ENCODE measurements around the gene PRR3.
"Not testable (repeated sequence)": the region's sequence is repeated elsewhere in the genome, so short reads cannot be mapped to it uniquely, and the experiment has no call there.

The PRR3 gene

DNA sequence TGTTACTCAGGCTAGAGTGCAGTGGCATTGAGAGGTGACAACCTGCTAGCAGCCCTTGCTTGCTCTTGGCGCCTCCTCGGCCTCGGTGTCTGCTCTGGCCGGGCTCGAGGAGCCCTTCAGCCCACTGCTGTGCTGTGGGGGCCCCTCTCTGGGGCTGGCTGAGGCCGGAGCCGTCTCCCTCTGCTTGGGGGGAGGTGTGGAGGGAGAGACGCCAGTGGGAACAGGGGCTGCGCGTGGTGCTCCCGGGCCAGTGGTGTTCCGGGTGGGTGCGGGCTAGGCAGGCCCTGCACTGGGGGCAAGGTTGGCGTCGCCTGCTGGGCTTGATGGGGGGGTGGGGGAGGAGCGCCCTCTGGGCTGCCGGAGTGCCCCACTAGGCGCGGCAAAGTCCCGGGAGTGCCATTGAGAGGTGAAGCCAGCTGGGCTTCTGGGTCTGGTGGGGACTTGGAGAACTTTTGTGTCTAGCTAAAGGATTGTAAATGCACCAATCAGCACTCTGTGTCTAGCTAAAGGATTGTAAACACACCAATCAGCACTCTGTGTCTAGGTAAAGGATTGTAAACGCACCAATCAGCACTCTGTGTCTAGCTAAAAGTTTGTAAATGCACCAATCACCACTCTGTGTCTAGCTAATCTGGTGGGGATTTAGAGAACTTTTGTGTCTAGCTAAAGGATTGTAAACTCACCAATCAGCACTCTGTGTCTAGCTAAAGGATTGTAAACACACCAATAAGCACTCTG is 39.2 kb upstream of the PRR3 start:
- not testable (repeated sequence) for H3K4me3 ChIP-seq (ENCODE audit: low read length); H3K9me3 ChIP-seq (ENCODE audit: insufficient read depth, low read depth, low read length); H3K36me3 ChIP-seq (ENCODE audit: insufficient read depth, low read length); H3K9ac ChIP-seq (ENCODE audit: low read depth, low read length); H3K4me1 ChIP-seq (ENCODE audit: insufficient read depth, low read length); H3K27me3 ChIP-seq (ENCODE audit: insufficient read depth, low read length); H3K27ac ChIP-seq (ENCODE audit: low read depth, low read length)
- 93% methylated on average over 21 of the region's 21 CpGs for WGBS

DNA sequence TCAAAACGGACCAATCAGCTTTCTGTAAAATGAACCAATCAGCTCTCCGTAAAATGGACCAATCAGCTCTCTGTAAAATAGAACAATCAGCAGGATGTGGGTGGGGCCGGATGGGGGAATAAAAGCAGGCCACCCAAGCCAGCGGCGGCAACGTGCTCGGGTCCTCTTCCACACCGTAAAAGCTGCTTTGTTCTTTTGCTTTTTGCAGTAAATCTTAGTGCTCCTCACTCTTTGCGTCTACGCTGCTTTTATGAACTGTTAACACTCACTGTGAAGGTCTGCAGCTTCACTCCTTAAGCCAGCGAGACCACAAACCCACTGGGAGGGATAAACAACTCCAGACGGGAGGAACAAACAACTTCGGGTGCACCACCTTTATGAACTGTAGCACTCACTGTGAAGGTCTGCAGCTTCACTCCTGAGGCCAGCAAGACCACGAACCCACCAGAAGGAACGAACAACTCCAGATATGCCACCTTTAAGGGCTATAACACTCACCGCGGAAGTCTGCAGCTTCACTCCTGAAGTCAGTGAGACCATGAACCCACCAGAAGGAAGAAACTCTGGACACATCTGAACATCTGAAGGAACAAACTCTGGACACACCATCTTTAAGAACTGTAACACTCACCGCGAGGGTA is 38.5 kb upstream of the PRR3 start:
- not testable (repeated sequence) for H3K27ac ChIP-seq (ENCODE audit: low read depth, low read length); H3K4me1 ChIP-seq (ENCODE audit: insufficient read depth, low read length); H3K4me3 ChIP-seq (ENCODE audit: low read length); H3K9ac ChIP-seq (ENCODE audit: low read depth, low read length); H3K27me3 ChIP-seq (ENCODE audit: insufficient read depth, low read length); H3K36me3 ChIP-seq (ENCODE audit: insufficient read depth, low read length); H3K9me3 ChIP-seq (ENCODE audit: insufficient read depth, low read depth, low read length)
- WGBS = 92% methylated on average over 19 of the region's 19 CpGs

DNA sequence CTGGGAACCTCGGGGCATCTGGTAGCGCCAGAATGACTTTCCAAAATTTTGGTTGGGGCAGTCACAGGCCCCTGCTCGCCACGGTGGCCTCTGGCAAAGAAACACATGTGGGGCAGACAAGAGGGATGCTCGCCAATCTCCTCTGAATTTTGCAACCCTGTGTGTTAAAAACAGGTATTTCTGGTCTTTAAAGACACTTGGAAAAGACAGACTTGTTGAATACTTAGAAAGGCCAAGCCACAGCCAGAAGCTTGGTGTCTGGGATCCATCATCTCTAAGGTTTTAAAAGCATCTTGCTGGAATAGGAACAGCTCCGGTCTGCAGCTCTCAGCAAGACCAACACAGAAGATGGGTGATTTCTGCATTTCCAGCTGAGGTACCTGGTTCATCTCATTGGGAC is 36.6 kb upstream of the PRR3 start:
- H3K4me3 ChIP-seq (ENCODE audit: low read length) = no peak overlapping the region
- no peaks in the 10 kb centered on the region for H3K36me3 ChIP-seq (ENCODE audit: insufficient read depth, low read length)
- WGBS = 92% methylated on average over 6 of the region's 6 CpGs
- no peaks in the 10 kb centered on the region for H3K27me3 ChIP-seq (ENCODE audit: insufficient read depth, low read length)
- no peak overlapping the region for H3K9ac ChIP-seq (ENCODE audit: low read depth, low read length)
- H3K9me3 ChIP-seq (ENCODE audit: insufficient read depth, low read depth, low read length) = no peaks in the 10 kb centered on the region
- H3K27ac ChIP-seq (ENCODE audit: low read depth, low read length) = no peak overlapping the region
- no peaks in the 10 kb centered on the region for H3K4me1 ChIP-seq (ENCODE audit: insufficient read depth, low read length)

DNA sequence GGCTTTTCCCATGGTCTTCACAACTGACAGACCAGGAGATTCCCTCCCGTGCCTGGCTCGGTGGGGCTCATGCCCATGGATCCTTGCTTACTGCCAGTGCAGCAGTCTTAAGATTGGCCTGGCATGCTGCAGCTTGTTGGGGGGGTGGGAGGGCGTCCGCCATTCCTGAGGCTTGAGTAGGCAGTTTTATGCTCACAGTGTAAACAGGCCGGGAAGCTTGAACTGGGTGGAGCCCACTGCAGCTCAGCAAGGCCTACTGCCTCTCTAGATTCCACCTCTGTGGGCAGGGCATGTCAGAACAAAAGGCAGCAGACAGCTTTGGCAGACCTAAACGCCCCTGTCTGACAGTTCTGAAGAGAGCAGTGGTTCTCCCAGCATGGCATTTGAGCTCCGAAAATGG is 36.0 kb upstream of the PRR3 start:
- not testable (repeated sequence) for H3K9ac ChIP-seq (ENCODE audit: low read depth, low read length); H3K36me3 ChIP-seq (ENCODE audit: insufficient read depth, low read length); H3K9me3 ChIP-seq (ENCODE audit: insufficient read depth, low read depth, low read length); H3K4me1 ChIP-seq (ENCODE audit: insufficient read depth, low read length); H3K27me3 ChIP-seq (ENCODE audit: insufficient read depth, low read length); H3K4me3 ChIP-seq (ENCODE audit: low read length); H3K27ac ChIP-seq (ENCODE audit: low read depth, low read length)
- 89% methylated on average over 7 of the region's 7 CpGs for WGBS

DNA sequence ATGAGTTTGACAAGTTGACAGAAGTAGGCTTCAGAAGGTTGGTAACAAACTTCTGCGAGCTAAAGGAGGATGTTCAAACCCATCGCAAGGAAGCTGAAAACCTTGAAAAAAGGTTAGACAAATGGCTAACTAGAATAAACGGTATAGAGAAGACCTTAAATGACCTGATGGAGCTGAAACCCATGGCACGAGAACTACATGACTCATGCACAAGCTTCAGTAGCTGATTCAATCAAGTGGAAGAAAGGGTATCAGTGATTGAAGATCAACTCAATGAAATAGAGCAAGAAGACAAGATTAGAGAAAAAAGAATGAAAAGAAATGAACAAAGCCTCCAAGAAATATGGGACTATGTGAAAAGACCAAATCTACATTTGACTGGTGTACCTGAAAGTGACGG is 35.1 kb upstream of the PRR3 start:
- not testable (repeated sequence) for H3K27ac ChIP-seq (ENCODE audit: low read depth, low read length); H3K4me1 ChIP-seq (ENCODE audit: insufficient read depth, low read length); H3K27me3 ChIP-seq (ENCODE audit: insufficient read depth, low read length); H3K36me3 ChIP-seq (ENCODE audit: insufficient read depth, low read length); H3K9ac ChIP-seq (ENCODE audit: low read depth, low read length); H3K4me3 ChIP-seq (ENCODE audit: low read length); H3K9me3 ChIP-seq (ENCODE audit: insufficient read depth, low read depth, low read length)
- 94% methylated on average over 5 of the region's 5 CpGs for WGBS

DNA sequence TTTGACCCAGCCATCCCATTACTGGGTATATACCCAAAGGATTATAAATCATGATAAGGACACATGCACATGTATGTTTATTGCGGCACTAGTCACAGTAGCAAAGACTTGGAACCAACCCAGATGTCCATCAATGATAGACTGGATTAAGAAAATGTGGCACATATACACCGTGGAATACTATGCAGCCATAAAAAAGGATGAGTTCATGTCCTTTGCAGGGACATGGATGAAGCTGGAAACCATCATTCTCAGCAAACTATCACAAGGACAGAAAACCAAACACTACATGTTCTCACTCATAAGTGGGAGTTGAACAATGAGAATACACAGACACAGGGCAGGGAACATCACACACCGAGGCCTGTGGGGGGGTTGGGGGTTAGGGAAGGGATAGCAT is 30.7 kb upstream of the PRR3 start:
- H3K27me3 ChIP-seq (ENCODE audit: insufficient read depth, low read length) = not testable (repeated sequence)

DNA sequence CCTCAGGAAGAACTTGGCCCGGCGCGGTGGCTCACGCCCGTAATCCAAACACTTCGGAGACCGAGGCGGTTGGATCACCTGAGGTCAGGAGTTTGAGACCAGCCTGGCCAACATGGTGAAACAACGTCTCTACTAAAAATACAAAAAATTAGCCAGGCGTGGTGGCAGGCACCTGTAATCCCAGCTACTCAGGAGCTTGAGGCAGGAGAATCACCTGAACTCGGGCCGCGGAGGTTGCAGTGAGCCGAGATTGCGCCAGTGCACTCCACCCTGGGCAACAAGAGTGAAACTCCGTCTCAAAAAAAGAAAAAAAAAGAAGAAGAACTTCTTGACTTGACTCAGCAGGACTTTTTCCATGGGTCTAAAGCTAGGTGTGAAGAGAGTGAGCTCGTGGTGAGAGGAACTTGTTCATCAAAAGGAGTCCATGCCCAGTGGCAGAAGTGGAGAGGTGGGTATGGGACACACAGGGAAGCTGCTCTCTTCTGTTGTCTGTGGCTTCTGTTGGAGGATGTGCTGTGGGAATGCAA is 27.7 kb upstream of the PRR3 start:
- not testable (repeated sequence) for H3K4me3 ChIP-seq (ENCODE audit: low read length); H3K9me3 ChIP-seq (ENCODE audit: insufficient read depth, low read depth, low read length); H3K9ac ChIP-seq (ENCODE audit: low read depth, low read length); H3K4me1 ChIP-seq (ENCODE audit: insufficient read depth, low read length); H3K27me3 ChIP-seq (ENCODE audit: insufficient read depth, low read length); H3K27ac ChIP-seq (ENCODE audit: low read depth, low read length); H3K36me3 ChIP-seq (ENCODE audit: insufficient read depth, low read length)
- 94% methylated on average over 17 of the region's 17 CpGs for WGBS

More for the DNA sequence above, 30.7 kb upstream of the PRR3 start:
- not testable (repeated sequence) for H3K9ac ChIP-seq (ENCODE audit: low read depth, low read length); H3K4me1 ChIP-seq (ENCODE audit: insufficient read depth, low read length); H3K27ac ChIP-seq (ENCODE audit: low read depth, low read length); H3K4me3 ChIP-seq (ENCODE audit: low read length); H3K36me3 ChIP-seq (ENCODE audit: insufficient read depth, low read length); H3K9me3 ChIP-seq (ENCODE audit: insufficient read depth, low read depth, low read length)
- 90% methylated on average over 2 of the region's 3 CpGs for WGBS

DNA sequence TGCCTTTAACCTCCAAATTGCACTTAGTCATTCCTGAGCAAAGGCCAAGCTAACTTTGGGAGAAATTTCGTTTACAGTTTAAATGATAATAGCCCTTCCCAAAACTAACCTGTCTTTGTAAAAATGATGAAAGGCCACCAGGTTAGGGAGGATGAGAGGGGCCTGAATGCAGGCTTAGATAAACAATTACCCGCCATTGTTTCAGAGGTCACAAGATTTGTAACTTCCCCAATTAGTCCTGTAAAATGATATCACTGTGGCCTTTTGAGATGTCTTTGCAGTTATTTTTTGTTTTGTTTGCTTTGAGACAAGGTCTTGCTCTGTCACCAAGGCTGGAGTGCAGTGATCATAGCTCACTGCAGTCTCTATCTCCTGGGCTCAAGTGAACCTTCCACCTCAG is 27.1 kb upstream of the PRR3 start:
- no peak overlapping the region for H3K9ac ChIP-seq (ENCODE audit: low read depth, low read length)
- H3K27ac ChIP-seq (ENCODE audit: low read depth, low read length) = no peak overlapping the region
- H3K4me3 ChIP-seq (ENCODE audit: low read length) = no peak overlapping the region
- H3K4me1 ChIP-seq (ENCODE audit: insufficient read depth, low read length) = no peaks in the 10 kb centered on the region
- no peaks in the 10 kb centered on the region for H3K9me3 ChIP-seq (ENCODE audit: insufficient read depth, low read depth, low read length)
- 88% methylated on average over 2 of the region's 2 CpGs for WGBS
- H3K27me3 ChIP-seq (ENCODE audit: insufficient read depth, low read length) = no peaks in the 10 kb centered on the region
- no peaks in the 10 kb centered on the region for H3K36me3 ChIP-seq (ENCODE audit: insufficient read depth, low read length)

DNA sequence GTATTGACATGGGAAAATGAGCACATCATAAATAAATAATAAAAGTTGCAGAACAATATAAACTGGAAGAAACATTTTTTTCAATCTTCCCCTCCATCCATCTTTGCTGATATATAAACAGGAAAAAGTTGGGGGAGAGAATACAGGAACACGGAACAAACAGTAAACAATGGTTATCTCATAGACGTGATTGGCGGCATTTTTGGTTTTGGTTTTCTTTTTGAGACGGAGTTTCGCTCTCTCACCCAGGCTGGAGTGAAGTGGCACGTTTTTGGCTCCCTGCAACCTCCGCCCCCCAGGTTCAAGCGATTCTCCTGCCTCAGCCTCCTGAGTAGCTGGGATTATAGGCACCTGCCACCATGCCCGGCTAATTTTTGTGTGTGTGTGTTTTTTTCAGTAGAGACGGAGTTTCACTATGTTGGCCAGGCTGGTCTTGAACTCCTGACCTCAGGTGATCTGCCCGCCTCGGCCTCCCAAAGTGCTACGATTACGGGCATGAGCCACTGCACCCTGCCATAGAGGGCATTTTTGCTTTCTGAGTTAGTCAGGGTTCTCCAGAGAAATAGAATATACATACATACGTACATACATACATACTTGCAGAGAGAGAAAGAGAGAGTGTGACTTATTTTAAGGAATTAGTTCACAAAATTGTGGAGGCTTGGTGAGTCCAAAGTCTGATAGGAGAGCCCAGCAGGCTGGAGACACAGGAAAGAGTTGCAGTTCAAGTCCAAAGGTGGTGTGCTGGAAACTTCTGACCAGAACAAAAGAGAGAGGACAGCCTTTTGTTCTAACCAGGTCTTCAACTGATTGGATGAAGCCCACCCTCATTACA is 23.4 kb upstream of the PRR3 start:
- Histone ChIP-seq H3K27ac (ENCODE audit: low read depth, low read length) (no peak overlapping the region), H3K9ac (ENCODE audit: low read depth, low read length) (no peak overlapping the region), H3K27me3 (ENCODE audit: insufficient read depth, low read length) (no peaks in the 10 kb centered on the region), H3K9me3 (ENCODE audit: insufficient read depth, low read depth, low read length) (no peaks in the 10 kb centered on the region), H3K4me3 (ENCODE audit: low read length) (no peak overlapping the region), H3K4me1 (ENCODE audit: insufficient read depth, low read length) (no peaks in the 10 kb centered on the region), H3K36me3 (ENCODE audit: insufficient read depth, low read length) (no peaks in the 10 kb centered on the region)
- 89% methylated on average over 14 of the region's 15 CpGs for WGBS

DNA sequence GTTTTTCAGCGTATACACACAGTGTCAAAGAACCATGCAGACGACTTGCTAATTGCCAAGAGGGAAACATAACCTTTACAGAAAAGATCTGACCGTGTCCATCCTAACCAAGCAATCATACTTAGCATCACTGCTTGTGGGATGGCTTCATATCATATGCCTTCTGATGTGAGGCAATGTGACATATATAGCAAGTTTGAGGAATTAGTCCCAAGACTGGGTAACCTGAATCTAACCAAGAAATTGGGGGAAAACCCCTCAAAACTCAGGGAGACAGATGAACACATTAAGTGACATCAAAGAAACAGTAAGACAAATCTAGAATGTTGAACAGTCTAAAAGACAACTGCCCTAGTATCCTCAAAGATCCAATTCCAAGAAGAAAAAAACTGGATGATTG is 19.2 kb upstream of the PRR3 start:
- 88% methylated on average over 3 of the region's 3 CpGs for WGBS
- no peaks in the 10 kb centered on the region for H3K36me3 ChIP-seq (ENCODE audit: insufficient read depth, low read length)
- no peaks in the 10 kb centered on the region for H3K9me3 ChIP-seq (ENCODE audit: insufficient read depth, low read depth, low read length)

More for the DNA sequence above, 19.2 kb upstream of the PRR3 start:
- H3K9ac ChIP-seq (ENCODE audit: low read depth, low read length) = no peak overlapping the region
- H3K4me1 ChIP-seq (ENCODE audit: insufficient read depth, low read length) = no peaks in the 10 kb centered on the region
- H3K27me3 ChIP-seq (ENCODE audit: insufficient read depth, low read length) = no peaks in the 10 kb centered on the region
- H3K4me3 ChIP-seq (ENCODE audit: low read length) = no peak overlapping the region
- H3K27ac ChIP-seq (ENCODE audit: low read depth, low read length) = no peak overlapping the region

All from HUES64 (cell line).